SK-N-SH treated with all-trans-retinoic acid at 6 μM for 48 hours (cell line): ENCODE measurements around the gene ACTR2.

Experiments
- ATAC-seq: fragments of 200-7000 bp; cut with Tn5 transposase; 3 replicates; pipeline ENCODE4 v1.9.1; 2020; ENCODE audit warnings: mild to moderate bottlenecking, moderate library complexity
- ARNTL ChIP-seq: fragments of 450-650 bp; formaldehyde crosslinking; IDR thresholded peaks from 2 replicates; pipeline ENCODE4 v1.5.0; 2020; ENCODE audit warnings: low read depth, mild to moderate bottlenecking, moderate library complexity, borderline replicate concordance
- BACH2 ChIP-seq: fragments of 250-450 bp; sonication (Bioruptor Pico); IDR thresholded peaks from 2 replicates; pipeline ENCODE4 v1.9.0; 2021; ENCODE audit warnings: mild to moderate bottlenecking, borderline replicate concordance
- CSDC2 ChIP-seq: fragments of 250-450 bp; sonication (Bioruptor Pico); IDR thresholded peaks from 2 replicates; pipeline ENCODE4 v1.5.0; 2020; ENCODE audit warnings: mild to moderate bottlenecking, moderate library complexity
- CSRNP3 ChIP-seq: fragments of 250-450 bp; sonication (Bioruptor Pico); IDR thresholded peaks from 2 replicates; pipeline ENCODE4 v1.5.1; 2021; ENCODE audit warnings: mild to moderate bottlenecking, moderate library complexity
- ESRRG ChIP-seq: fragments of 250-450 bp; sonication (Bioruptor Pico); IDR thresholded peaks from 2 replicates; pipeline ENCODE4 v1.6.1; 2021; ENCODE audit warnings: mild to moderate bottlenecking
- GLIS3 ChIP-seq: fragments of 250-450 bp; sonication (Bioruptor Pico); IDR thresholded peaks from 2 replicates; pipeline ENCODE4 v1.5.0; 2020; ENCODE audit warnings: mild to moderate bottlenecking, moderate library complexity
- OSR1 ChIP-seq: fragments of 250-450 bp; sonication (Bioruptor Pico); IDR thresholded peaks from 2 replicates; pipeline ENCODE4 v1.8.0; 2022; ENCODE audit warnings: moderate library complexity, mild to moderate bottlenecking, inconsistent platforms
- PATZ1 ChIP-seq: fragments of 250-450 bp; sonication (Bioruptor Pico); IDR thresholded peaks from 2 replicates; pipeline ENCODE4 v1.8.0; 2020; ENCODE audit warnings: mild to moderate bottlenecking, moderate library complexity, borderline replicate concordance
- POU6F1 ChIP-seq: fragments of 250-450 bp; sonication (Bioruptor Pico); IDR thresholded peaks from 2 replicates; pipeline ENCODE4 v1.8.0; 2021; ENCODE audit warnings: low read depth, mild to moderate bottlenecking, moderate library complexity, borderline replicate concordance
- PPARA ChIP-seq: fragments of 250-450 bp; sonication (Bioruptor Pico); IDR thresholded peaks from 2 replicates; pipeline ENCODE4 v1.5.0; 2020; ENCODE audit warnings: mild to moderate bottlenecking, borderline replicate concordance
- SNAI2 ChIP-seq: fragments of 250-450 bp; sonication (Bioruptor Pico); IDR thresholded peaks from 2 replicates; pipeline ENCODE4 v1.5.0; 2020; ENCODE audit warnings: mild to moderate bottlenecking, moderate library complexity
- TCF4 ChIP-seq: fragments of 250-450 bp; sonication (Bioruptor Pico); IDR thresholded peaks from 2 replicates; pipeline ENCODE4 v1.8.0; 2021; ENCODE audit warnings: mild to moderate bottlenecking, moderate library complexity, borderline replicate concordance
- TOX ChIP-seq: fragments of 250-450 bp; sonication (Bioruptor Pico); IDR thresholded peaks from 2 replicates; pipeline ENCODE4 v1.8.0; 2021; ENCODE audit warnings: mild to moderate bottlenecking, moderate library complexity, borderline replicate concordance
- TSHZ2 ChIP-seq: fragments of 250-450 bp; sonication (Bioruptor Pico); IDR thresholded peaks from 2 replicates; pipeline ENCODE4 v1.5.0; 2020; ENCODE audit warnings: mild to moderate bottlenecking, moderate library complexity
- ZC3H10 ChIP-seq: fragments of 250-450 bp; sonication (Bioruptor Pico); IDR thresholded peaks from 2 replicates; pipeline ENCODE4 v1.5.1; 2021; ENCODE audit warnings: mild to moderate bottlenecking, moderate library complexity
- ZFP30 ChIP-seq: fragments of 450-650 bp; formaldehyde crosslinking; IDR thresholded peaks from 2 replicates; pipeline ENCODE4 v1.5.0; 2022; ENCODE audit warnings: mild to moderate bottlenecking, moderate library complexity
- ZNF70 ChIP-seq: fragments of 450-650 bp; formaldehyde crosslinking; IDR thresholded peaks from 2 replicates; pipeline ENCODE4 v1.5.0; 2020; ENCODE audit warnings: mild to moderate bottlenecking, moderate library complexity
- ZNF8 ChIP-seq: fragments of 450-650 bp; formaldehyde crosslinking; IDR thresholded peaks from 2 replicates; pipeline ENCODE4 v1.5.0; 2020; ENCODE audit warnings: mild to moderate bottlenecking, moderate library complexity

Gene ACTR2

GRCh38 chr2:65185012-65185411, 42.6 kb upstream of the ACTR2 start (continued):
- TF ChIP-seq TSHZ2 (CRISPR knock-in tag) (no peak), POU6F1 (CRISPR knock-in tag) (no peak), SNAI2 (CRISPR knock-in tag) (no peak)

- no peak for ATAC-seq
- TF ChIP-seq ZNF70 (CRISPR knock-in tag) (no peak), CSDC2 (CRISPR knock-in tag) (no peak), PPARA (CRISPR knock-in tag) (no peak), POU6F1 (CRISPR knock-in tag) (no peak), ZNF8 (CRISPR knock-in tag) (no peak), CSRNP3 (CRISPR knock-in tag) (no peak)
Observed at GRCh38 chr2:65186093-65186868, 41.4 kb upstream of the ACTR2 start.

- peak; percentile 100 for ATAC-seq
- TF ChIP-seq TOX (CRISPR knock-in tag) (no peak), PPARA (CRISPR knock-in tag) (no peak), BACH2 (no peak), GLIS3 (no peak), ARNTL (CRISPR knock-in tag) (no peak), OSR1 (no peak)
Observed at GRCh38 chr2:65186872-65187851, 40.5 kb upstream of the ACTR2 start.

GRCh38 chr2:65193446-65193845, 34.2 kb upstream of the ACTR2 start:
- ATAC-seq = no peak
- TF ChIP-seq OSR1 (no peak), ARNTL (CRISPR knock-in tag) (no peak), CSDC2 (CRISPR knock-in tag) (no peak), ZC3H10 (no peak), TCF4 (CRISPR knock-in tag) (no peak), CSRNP3 (CRISPR knock-in tag) (no peak), PPARA (CRISPR knock-in tag) (no peak), ESRRG (CRISPR knock-in tag) (no peak), ZNF70 (CRISPR knock-in tag) (no peak), SNAI2 (CRISPR knock-in tag) (no peak), TOX (CRISPR knock-in tag) (no peak), TSHZ2 (CRISPR knock-in tag) (no peak), PATZ1 (CRISPR knock-in tag) (no peak), ZFP30 (CRISPR knock-in tag) (no peak)
